ENCODE data around the gene FBP2. TPM values are rescaled to one million over a fixed set of nuclear protein-coding genes. Genes with fewer than 3 reads are reported as not detected.
"Not testable (repeated sequence)": the region's sequence is repeated elsewhere in the genome, so short reads cannot be mapped to it uniquely, and the experiment has no call there.

FBP2 gene
- total RNA-seq, 2 donors from 2014 or later: not detected

GRCh38 chr9:94600715-94601114 lies 7.1 kb upstream of the FBP2 start:
- H3K9ac ChIP-seq (ENCODE audit: extremely low read depth, low read length, poor library complexity, severe bottlenecking): no peak overlapping the region
- H3K4me3 ChIP-seq (ENCODE audit: low read length): no peak overlapping the region
- Mint-ChIP-seq H3K36me3 (ENCODE audit: low read depth) (no peaks in the 10 kb centered on the region), H3K4me3 (no peak overlapping the region), H3K27me3 (ENCODE audit: insufficient read depth) (peaks cover 9% of the 10 kb centered on the region), H3K27ac (no peak overlapping the region), H3K9me3 (no peaks in the 10 kb centered on the region), H3K4me1 (peaks cover 15% of the 10 kb centered on the region)
- no peaks in the 10 kb centered on the region for H3K36me3 ChIP-seq (ENCODE audit: control insufficient read depth, insufficient read depth, low read length)
- H3K27me3 ChIP-seq (ENCODE audit: control insufficient read depth, insufficient read depth, low read length, poor library complexity, severe bottlenecking): no peaks in the 10 kb centered on the region
- TF ChIP-seq CTCF (conservative IDR thresholded peaks at IDR 0.05): no peak
- 74 to 89% methylated on average over 9 to 10 of the region's 10 CpGs for WGBS, 2 experiments (ENCODE audit: insufficient coverage in 1 of 2, insufficient read length in 1 of 2)
- no peak overlapping the region for H3K27ac ChIP-seq (ENCODE audit: low read depth, low read length)
- DNase-seq: no peak
- no peaks in the 10 kb centered on the region for H3K9me3 ChIP-seq (ENCODE audit: control insufficient read depth, low read length)
- H3K4me1 ChIP-seq (ENCODE audit: control insufficient read depth, insufficient read depth, low read length): peaks cover 9% of the 10 kb centered on the region

GRCh38 chr9:94600258-94600657 lies 6.6 kb upstream of the FBP2 start:
- H3K27ac ChIP-seq (ENCODE audit: low read depth, low read length): no peak overlapping the region
- no peak overlapping the region for H3K4me3 ChIP-seq (ENCODE audit: low read length)
- no peaks in the 10 kb centered on the region for H3K36me3 Mint-ChIP-seq (ENCODE audit: low read depth)
- H3K27ac Mint-ChIP-seq: no peak overlapping the region
- no peaks in the 10 kb centered on the region for H3K9me3 Mint-ChIP-seq
- H3K4me1 ChIP-seq (ENCODE audit: control insufficient read depth, insufficient read depth, low read length): peaks cover 7% of the 10 kb centered on the region
- no peaks in the 10 kb centered on the region for H3K36me3 ChIP-seq (ENCODE audit: control insufficient read depth, insufficient read depth, low read length)
- no peak for TF ChIP-seq CTCF (conservative IDR thresholded peaks at IDR 0.05)
- H3K27me3 Mint-ChIP-seq (ENCODE audit: insufficient read depth): peaks cover 9% of the 10 kb centered on the region
- peaks cover 12% of the 10 kb centered on the region for H3K4me1 Mint-ChIP-seq
- no peak overlapping the region for H3K9ac ChIP-seq (ENCODE audit: extremely low read depth, low read length, poor library complexity, severe bottlenecking)
- no peaks in the 10 kb centered on the region for H3K27me3 ChIP-seq (ENCODE audit: control insufficient read depth, insufficient read depth, low read length, poor library complexity, severe bottlenecking)
- H3K4me3 Mint-ChIP-seq: no peak overlapping the region
- DNase-seq: no peak
- no peaks in the 10 kb centered on the region for H3K9me3 ChIP-seq (ENCODE audit: control insufficient read depth, low read length)
- WGBS, 2 experiments (ENCODE audit: insufficient coverage in 1 of 2, insufficient read length in 1 of 2): 92 to 99% methylated on average over 6 to 8 of the region's 8 CpGs

- Mint-ChIP-seq H3K4me1 (peaks cover 5% of the 10 kb centered on the region), H3K9me3 (no peaks in the 10 kb centered on the region), H3K4me3 (no peak overlapping the region), H3K27me3 (ENCODE audit: insufficient read depth) (peaks cover 11% of the 10 kb centered on the region), H3K36me3 (ENCODE audit: low read depth) (no peaks in the 10 kb centered on the region), H3K27ac (no peak overlapping the region)
- TF ChIP-seq CTCF (conservative IDR thresholded peaks at IDR 0.05): no peak
- no peaks in the 10 kb centered on the region for H3K27me3 ChIP-seq (ENCODE audit: control insufficient read depth, insufficient read depth, low read length, poor library complexity, severe bottlenecking)
- H3K36me3 ChIP-seq (ENCODE audit: control insufficient read depth, insufficient read depth, low read length): no peaks in the 10 kb centered on the region
- H3K9ac ChIP-seq (ENCODE audit: extremely low read depth, low read length, poor library complexity, severe bottlenecking): no peak overlapping the region
- no peak for DNase-seq
- H3K4me1 ChIP-seq (ENCODE audit: control insufficient read depth, insufficient read depth, low read length): no peaks in the 10 kb centered on the region
- no peak overlapping the region for H3K4me3 ChIP-seq (ENCODE audit: low read length)
- WGBS, 2 experiments (ENCODE audit: insufficient coverage in 1 of 2, insufficient read length in 1 of 2): 83% methylated on average over 7 of the region's 7 CpGs
- no peak overlapping the region for H3K27ac ChIP-seq (ENCODE audit: low read depth, low read length)
- no peaks in the 10 kb centered on the region for H3K9me3 ChIP-seq (ENCODE audit: control insufficient read depth, low read length)
These were observed 5.5 kb upstream of the FBP2 start for GRCh38 chr9:94599102-94599501.

GRCh38 chr9:94592683-94593082 lies 941 bp downstream of the FBP2 start:
- 68 to 69% methylated on average over 5 to 7 of the region's 7 CpGs for WGBS, 2 experiments (ENCODE audit: insufficient coverage in 1 of 2, insufficient read length in 1 of 2)
- H3K4me3 ChIP-seq (ENCODE audit: low read length); H3K36me3 Mint-ChIP-seq (ENCODE audit: low read depth); H3K27me3 ChIP-seq (ENCODE audit: control insufficient read depth, insufficient read depth, low read length, poor library complexity, severe bottlenecking); H3K9me3 ChIP-seq (ENCODE audit: control insufficient read depth, low read length); H3K4me3 Mint-ChIP-seq; H3K9me3 Mint-ChIP-seq; H3K27ac Mint-ChIP-seq; H3K27ac ChIP-seq (ENCODE audit: low read depth, low read length); H3K4me1 ChIP-seq (ENCODE audit: control insufficient read depth, insufficient read depth, low read length); DNase-seq; H3K36me3 ChIP-seq (ENCODE audit: control insufficient read depth, insufficient read depth, low read length); H3K9ac ChIP-seq (ENCODE audit: extremely low read depth, low read length, poor library complexity, severe bottlenecking); H3K4me1 Mint-ChIP-seq: not testable (repeated sequence)
- peaks cover 25% of the 10 kb centered on the region for H3K27me3 Mint-ChIP-seq (ENCODE audit: insufficient read depth)
